ENCODE data around the gene DCDC1. TPM values are rescaled to one million over a fixed set of nuclear protein-coding genes. Genes with fewer than 3 reads are reported as not detected.
A peak's percentile ranks its signal among the peaks of the same experiment; 100 is the strongest.

The DCDC1 gene
- total RNA-seq, 1 donor from 2014 or later = 0.47 TPM

GRCh38 chr11:31131760-31132159 lies 237.8 kb downstream of the DCDC1 start:
- no peaks in the 10 kb centered on the region for H3K9me3 Mint-ChIP-seq (ENCODE audit: unreplicated experiment)
- H3K27me3 Mint-ChIP-seq (ENCODE audit: unreplicated experiment) = no peaks in the 10 kb centered on the region
- no peak overlapping the region for H3K27ac Mint-ChIP-seq (ENCODE audit: unreplicated experiment)
- TF ChIP-seq CTCF (IDR thresholded peaks at IDR 0.05; ENCODE audit: partially characterized antibody, unreplicated experiment) = no peak
- H3K36me3 Mint-ChIP-seq (ENCODE audit: unreplicated experiment) = no peaks in the 10 kb centered on the region
- no peak overlapping the region for H3K4me3 Mint-ChIP-seq (ENCODE audit: unreplicated experiment)
- DNase-seq = no peak
- no peaks in the 10 kb centered on the region for H3K4me1 Mint-ChIP-seq (ENCODE audit: low read depth, unreplicated experiment)

- Mint-ChIP-seq H3K27ac (ENCODE audit: unreplicated experiment) (no peak overlapping the region), H3K36me3 (ENCODE audit: unreplicated experiment) (no peaks in the 10 kb centered on the region), H3K4me1 (ENCODE audit: low read depth, unreplicated experiment) (no peaks in the 10 kb centered on the region), H3K4me3 (ENCODE audit: unreplicated experiment) (no peak overlapping the region), H3K9me3 (ENCODE audit: unreplicated experiment) (peaks cover 3% of the 10 kb centered on the region), H3K27me3 (ENCODE audit: unreplicated experiment) (no peaks in the 10 kb centered on the region)
- no peak for DNase-seq
- TF ChIP-seq CTCF (IDR thresholded peaks at IDR 0.05; ENCODE audit: partially characterized antibody, unreplicated experiment) = no peak
Measured at GRCh38 chr11:31127290-31127689, 242.2 kb downstream of the DCDC1 start.

GRCh38 chr11:31120428-31120827 lies 249.1 kb downstream of the DCDC1 start:
- peak overlapping the region; percentile 7 for H3K27ac Mint-ChIP-seq (ENCODE audit: unreplicated experiment)
- TF ChIP-seq CTCF (IDR thresholded peaks at IDR 0.05; ENCODE audit: partially characterized antibody, unreplicated experiment) = no peak
- H3K4me3 Mint-ChIP-seq (ENCODE audit: unreplicated experiment) = no peak overlapping the region
- H3K9me3 Mint-ChIP-seq (ENCODE audit: unreplicated experiment) = peaks cover 3% of the 10 kb centered on the region
- peaks cover 2% of the 10 kb centered on the region for H3K4me1 Mint-ChIP-seq (ENCODE audit: low read depth, unreplicated experiment)
- no peak for DNase-seq
- no peaks in the 10 kb centered on the region for H3K27me3 Mint-ChIP-seq (ENCODE audit: unreplicated experiment)
- no peaks in the 10 kb centered on the region for H3K36me3 Mint-ChIP-seq (ENCODE audit: unreplicated experiment)

- Mint-ChIP-seq H3K4me1 (ENCODE audit: low read depth, unreplicated experiment) (peaks cover 2% of the 10 kb centered on the region), H3K36me3 (ENCODE audit: unreplicated experiment) (no peaks in the 10 kb centered on the region), H3K27me3 (ENCODE audit: unreplicated experiment) (no peaks in the 10 kb centered on the region), H3K4me3 (ENCODE audit: unreplicated experiment) (no peak overlapping the region), H3K27ac (ENCODE audit: unreplicated experiment) (no peak overlapping the region), H3K9me3 (ENCODE audit: unreplicated experiment) (no peaks in the 10 kb centered on the region)
- TF ChIP-seq CTCF (IDR thresholded peaks at IDR 0.05; ENCODE audit: partially characterized antibody, unreplicated experiment) = no peak
- DNase-seq = no peak
Measured at GRCh38 chr11:31118566-31118965, 251.0 kb downstream of the DCDC1 start.

GRCh38 chr11:31117038-31117437 lies 252.5 kb downstream of the DCDC1 start:
- TF ChIP-seq CTCF (IDR thresholded peaks at IDR 0.05; ENCODE audit: partially characterized antibody, unreplicated experiment) = no peak
- Mint-ChIP-seq H3K27ac (ENCODE audit: unreplicated experiment) (no peak overlapping the region), H3K36me3 (ENCODE audit: unreplicated experiment) (no peaks in the 10 kb centered on the region), H3K4me1 (ENCODE audit: low read depth, unreplicated experiment) (peaks cover 2% of the 10 kb centered on the region), H3K4me3 (ENCODE audit: unreplicated experiment) (no peak overlapping the region), H3K9me3 (ENCODE audit: unreplicated experiment) (no peaks in the 10 kb centered on the region), H3K27me3 (ENCODE audit: unreplicated experiment) (no peaks in the 10 kb centered on the region)
- no peak for DNase-seq
